K562 (cell line): ENCODE measurements around the gene SPNS2.

Experiments used
- EP300 ChIP-seq: IDR thresholded peaks from 2 replicates; pipeline ENCODE4 v1.6.1; 2012; ENCODE audit warnings: low read length, improper control_type of control experiment
- MEIS2 ChIP-seq: fragments of 450-650 bp; IDR thresholded peaks from 2 replicates; pipeline ENCODE4 v1.6.1; 2014; ENCODE audit warnings: mild to moderate bottlenecking; ENCODE audit not compliant: partially characterized antibody
- NRF1 ChIP-seq, 2 experiments: fragments of 450-650 bp; IDR thresholded peaks in 1 of 2; conservative IDR thresholded peaks in 1 of 2; 2 replicates each; pipeline ENCODE4 v1.6.1; 2014; ENCODE audit warnings: mild to moderate bottlenecking in 2 of 2
- POLR2A ChIP-seq: fragments of 450-650 bp; conservative IDR thresholded peaks from 2 replicates; pipeline ENCODE4 v1.6.1; 2016
- USF1 ChIP-seq: sonication (generic); formaldehyde crosslinking; IDR thresholded peaks from 2 replicates; pipeline ENCODE4 v1.9.0; 2022; ENCODE audit warnings: mild to moderate bottlenecking, missing genetic modification reagents
- ZNF77 ChIP-seq: fragments of 250-450 bp; sonication (Bioruptor Pico); IDR thresholded peaks from 2 replicates; pipeline ENCODE4 v1.5.0; 2020
- TF ChIP-seq, protein P1 (sequence below): fragments of 250-450 bp; sonication (Bioruptor Pico); IDR thresholded peaks from 2 replicates; pipeline ENCODE4 v1.4.0; 2020; ENCODE audit warnings: mild to moderate bottlenecking, moderate library complexity

DNA sequence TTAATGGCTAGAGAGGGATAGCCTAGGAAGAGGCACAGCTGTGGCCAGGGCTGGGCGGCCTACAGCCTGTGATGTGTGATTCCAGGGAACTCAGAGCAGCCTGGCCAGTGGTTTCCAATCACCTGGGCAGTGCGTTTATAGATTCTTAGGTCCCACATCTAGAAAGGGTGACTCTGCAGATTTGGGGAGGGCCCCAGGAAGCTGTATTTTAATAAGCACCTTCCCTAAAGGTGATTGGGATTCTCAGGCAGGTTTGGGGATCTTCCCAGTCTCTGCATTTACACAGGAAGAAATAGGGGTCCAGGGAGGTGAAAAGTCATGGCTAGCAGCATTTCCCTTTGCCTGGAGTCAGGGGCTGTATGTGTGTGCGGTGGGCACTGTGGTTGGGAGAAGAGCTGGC, 9.5 kb downstream of the SPNS2 start:
- TF ChIP-seq, protein P1, sequence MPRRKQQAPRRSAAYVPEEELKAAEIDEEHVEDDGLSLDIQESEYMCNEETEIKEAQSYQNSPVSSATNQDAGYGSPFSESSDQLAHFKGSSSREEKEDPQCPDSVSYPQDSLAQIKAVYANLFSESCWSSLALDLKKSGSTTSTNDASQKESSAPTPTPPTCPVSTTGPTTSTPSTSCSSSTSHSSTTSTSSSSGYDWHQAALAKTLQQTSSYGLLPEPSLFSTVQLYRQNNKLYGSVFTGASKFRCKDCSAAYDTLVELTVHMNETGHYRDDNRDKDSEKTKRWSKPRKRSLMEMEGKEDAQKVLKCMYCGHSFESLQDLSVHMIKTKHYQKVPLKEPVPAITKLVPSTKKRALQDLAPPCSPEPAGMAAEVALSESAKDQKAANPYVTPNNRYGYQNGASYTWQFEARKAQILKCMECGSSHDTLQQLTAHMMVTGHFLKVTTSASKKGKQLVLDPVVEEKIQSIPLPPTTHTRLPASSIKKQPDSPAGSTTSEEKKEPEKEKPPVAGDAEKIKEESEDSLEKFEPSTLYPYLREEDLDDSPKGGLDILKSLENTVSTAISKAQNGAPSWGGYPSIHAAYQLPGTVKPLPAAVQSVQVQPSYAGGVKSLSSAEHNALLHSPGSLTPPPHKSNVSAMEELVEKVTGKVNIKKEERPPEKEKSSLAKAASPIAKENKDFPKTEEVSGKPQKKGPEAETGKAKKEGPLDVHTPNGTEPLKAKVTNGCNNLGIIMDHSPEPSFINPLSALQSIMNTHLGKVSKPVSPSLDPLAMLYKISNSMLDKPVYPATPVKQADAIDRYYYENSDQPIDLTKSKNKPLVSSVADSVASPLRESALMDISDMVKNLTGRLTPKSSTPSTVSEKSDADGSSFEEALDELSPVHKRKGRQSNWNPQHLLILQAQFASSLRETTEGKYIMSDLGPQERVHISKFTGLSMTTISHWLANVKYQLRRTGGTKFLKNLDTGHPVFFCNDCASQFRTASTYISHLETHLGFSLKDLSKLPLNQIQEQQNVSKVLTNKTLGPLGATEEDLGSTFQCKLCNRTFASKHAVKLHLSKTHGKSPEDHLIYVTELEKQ (CRISPR knock-in tag), result no peak
- TF ChIP-seq USF1 (CRISPR knock-in tag), result no peak
- no peak for TF ChIP-seq POLR2A
- no peak for TF ChIP-seq ZNF77 (CRISPR knock-in tag)
- TF ChIP-seq EP300, result no peak
- TF ChIP-seq NRF1 (conservative IDR thresholded peaks at IDR 0.05 in 1 of 2, IDR thresholded peaks at IDR 0.05 in 1 of 2), result no peak
- no peak for TF ChIP-seq MEIS2
